IMR-90 (cell line): ENCODE measurements around the gene MRPL52. TPM values are rescaled to one million over a fixed set of nuclear protein-coding genes. Genes with fewer than 3 reads are reported as not detected.

Experiments used
- ATAC-seq: fragments of 200-7000 bp; cut with Tn5 transposase; 2 replicates; pipeline ENCODE4 v1.9.1; 2020; ENCODE audit warnings: low read depth, mild to moderate bottlenecking, moderate library complexity
- BruUV-seq: library from RNA; stranded (reverse); fragments of 400-500 nt; replicated peaks from 2 replicates; lab custom pipeline; 2021; lab: Mats Ljungman, UMichigan
- CTCF ChIA-PET: fragments of 300-600 bp; formaldehyde crosslinking; extraction: SDS; loops from one replicate; lab custom pipeline; 2021; ENCODE audit warnings: antibody characterized with exemption; lab: Yijun Ruan, JAX
- POLR2A ChIA-PET: fragments of 300-600 bp; sonication (Branson Sonifier 250); formaldehyde crosslinking; loops from one replicate; lab custom pipeline; 2022; ENCODE audit warnings: antibody characterized with exemption; ENCODE audit not compliant: unreplicated experiment; lab: Charles Lee
- DNase-seq: peaks from one replicate; pipeline ENCODE4 v3.0.0; 2013
- H2AFZ ChIP-seq: replicated peaks from 2 replicates; pipeline ENCODE3; 2013; ENCODE audit warnings: low read length, mild to moderate bottlenecking; ENCODE audit not compliant: poor library complexity
- H2AK5ac ChIP-seq: 2 replicates; pipeline ENCODE4 v1.6.1; 2013; ENCODE audit warnings: low read depth, low read length, inconsistent platforms
- H2AK9ac ChIP-seq: replicated peaks from 2 replicates; pipeline ENCODE3; 2013; ENCODE audit warnings: mild to moderate bottlenecking, low read depth, low read length, moderate library complexity; ENCODE audit not compliant: poor library complexity
- H2BK120ac ChIP-seq: 2 replicates; pipeline ENCODE4 v1.6.1; 2013; ENCODE audit warnings: low read depth, low read length, inconsistent platforms
- H2BK15ac ChIP-seq: 3 replicates; pipeline ENCODE4 v1.6.1; 2013; ENCODE audit warnings: low read depth, low read length, inconsistent platforms
- H2BK20ac ChIP-seq: 2 replicates; pipeline ENCODE4 v1.6.1; 2013; ENCODE audit warnings: low read depth, mild to moderate bottlenecking, inconsistent platforms, low read length, moderate library complexity
- H2BK5ac ChIP-seq: 2 replicates; pipeline ENCODE4 v1.6.1; 2013; ENCODE audit warnings: mild to moderate bottlenecking, low read depth, low read length, inconsistent platforms; ENCODE audit not compliant: poor library complexity, severe bottlenecking
- H3K14ac ChIP-seq: replicated peaks from 2 replicates; pipeline ENCODE4 v1.6.1; 2013; ENCODE audit warnings: low read depth, low read length, inconsistent platforms
- H3K18ac ChIP-seq: 2 replicates; pipeline ENCODE4 v1.6.1; 2013; ENCODE audit warnings: low read depth, low read length, control low read depth
- H3K23ac ChIP-seq: 2 replicates; pipeline ENCODE4 v1.6.1; 2013; ENCODE audit warnings: low read depth, low read length, inconsistent platforms
- H3K27ac ChIP-seq: 2 replicates; pipeline ENCODE4 v1.5.1; 2013; ENCODE audit warnings: mild to moderate bottlenecking, control low read depth, low read length; ENCODE audit not compliant: insufficient read depth
- H3K27me3 ChIP-seq: 2 replicates; pipeline ENCODE4 v1.6.1; 2013; ENCODE audit warnings: low read length; ENCODE audit not compliant: control insufficient read depth, insufficient read depth
- H3K36me3 ChIP-seq: 2 replicates; pipeline ENCODE4 v1.6.1; 2013; ENCODE audit warnings: low read length, mixed read lengths; ENCODE audit not compliant: control insufficient read depth, insufficient read depth
- H3K4ac ChIP-seq: 2 replicates; pipeline ENCODE4 v1.6.1; 2013; ENCODE audit warnings: low read depth, low read length, inconsistent platforms
- H3K4me1 ChIP-seq: 2 replicates; pipeline ENCODE4 v1.6.1; 2013; ENCODE audit warnings: low read length, mixed read lengths; ENCODE audit not compliant: control insufficient read depth, insufficient read depth
- H3K4me2 ChIP-seq: 2 replicates; pipeline ENCODE4 v1.6.1; 2013; ENCODE audit warnings: low read depth, mild to moderate bottlenecking, control low read depth, low read length, moderate library complexity
- H3K4me3 ChIP-seq: 2 replicates; pipeline ENCODE4 v1.5.1; 2013; ENCODE audit warnings: low read depth, mild to moderate bottlenecking, control low read depth, low read length, moderate library complexity; ENCODE audit not compliant: insufficient read depth
- H3K56ac ChIP-seq: 2 replicates; pipeline ENCODE4 v1.6.1; 2013; ENCODE audit warnings: low read length, inconsistent platforms; ENCODE audit not compliant: insufficient read depth; ENCODE audit errors: extremely low read depth
- H3K79me1 ChIP-seq, 2 experiments: 2 replicates each; pipeline ENCODE4 v1.6.1; 2013; ENCODE audit warnings: low read length in 2 of 2, inconsistent platforms in 1 of 2, low read depth in 1 of 2
- H3K9ac ChIP-seq: 2 replicates; pipeline ENCODE4 v1.6.1; 2013; ENCODE audit warnings: low read depth, low read length, control low read depth
- H3K9me1 ChIP-seq: 2 replicates; pipeline ENCODE4 v1.6.1; 2013; ENCODE audit warnings: low read length, inconsistent platforms; ENCODE audit not compliant: insufficient read depth
- H3K9me3 ChIP-seq: 2 replicates; pipeline ENCODE4 v1.6.1; 2013; ENCODE audit warnings: low read length; ENCODE audit not compliant: control insufficient read depth, insufficient read depth
- H4K20me1 ChIP-seq: 2 replicates; pipeline ENCODE4 v1.6.1; 2013; ENCODE audit warnings: low read length, inconsistent platforms; ENCODE audit not compliant: insufficient read depth
- H4K5ac ChIP-seq: 2 replicates; pipeline ENCODE4 v1.6.1; 2013; ENCODE audit warnings: mild to moderate bottlenecking, low read depth, low read length, control low read depth
- H4K8ac ChIP-seq, 2 experiments: 2 replicates each; pipeline ENCODE4 v1.6.1; 2013; ENCODE audit warnings: low read depth in 2 of 2, low read length in 2 of 2, control low read depth in 1 of 2, inconsistent platforms in 1 of 2
- H4K91ac ChIP-seq: 2 replicates; pipeline ENCODE4 v1.6.1; 2013; ENCODE audit warnings: low read depth, low read length, inconsistent platforms; ENCODE audit not compliant: insufficient read depth
- CEBPB ChIP-seq: IDR thresholded peaks from 2 replicates; pipeline ENCODE4 v1.6.1; 2012; ENCODE audit warnings: low read depth, low read length, improper control_type of control experiment
- RFX5 ChIP-seq: IDR thresholded peaks from 2 replicates; pipeline ENCODE4 v1.8.0; 2012; ENCODE audit warnings: low read depth, mild to moderate bottlenecking, low read length, moderate library complexity
- WGBS, 2 experiments: methylation state at CpG; one replicate each; pipeline versions ENCODE4 v1.1.5 to v1.1.7; 2013; ENCODE audit warnings: missing lambda C conversion rate in 2 of 2; ENCODE audit not compliant: insufficient read length in 1 of 2; ENCODE audit errors: extremely low coverage in 2 of 2; 5-methylcytosine and 5-hydroxymethylcytosine counted together
- dilution Hi-C: fragments of 300-500 bp; cut with HindIII; formaldehyde crosslinking; loops from one replicate; pipeline ENCODE4 v1.14.3; 2018; ENCODE audit warnings: low sequenced_read_pairs; ENCODE audit not compliant: unreplicated experiment
- in situ Hi-C: fragments of 300-500 bp; cut with MboI; formaldehyde crosslinking; loops from 3 replicates; pipeline ENCODE4 v1.14.3; 2019; ENCODE audit warnings: low sequenced_read_pairs, inconsistent platforms, mixed read lengths
- intact Hi-C: fragments of 100-400 bp; cut with micrococcal nuclease; formaldehyde crosslinking; loops from 2 replicates; pipeline ENCODE4 v1.10.0; 2022
- polyA plus RNA-seq, 3 experiments: library from polyadenylated mRNA; depleted of rRNA; stranded (reverse); fragments of >200 nt; gene quantifications; 2 replicates each; pipeline ENCODE4 v1.2.3, GENCODE V29; 2012; ENCODE audit warnings: low replicate concordance in 1 of 3
- total RNA-seq: library from RNA; depleted of rRNA; stranded (reverse); fragments of >200 nt; gene quantifications from 2 replicates; pipeline ENCODE4 v1.2.3, GENCODE V29; 2012

The MRPL52 gene
- total and polyA plus RNA-seq, 2 of the 4 experiments (the other 2 are of a cell fraction): 33.1 to 51.4 TPM

- H2AFZ ChIP-seq: peak within 1 kb of the TSS; percentile 36
- peaks cover 0 to 7% of the 10 kb centered on the region in 2 experiments; a peak in 1 of 4 replicates for H3K79me1 ChIP-seq
- H2AK9ac ChIP-seq: peak within 1 kb of the TSS; percentile 35
- H4K8ac ChIP-seq: peak within 1 kb of the TSS; percentile 59 to 61; a peak in 3 of 4 replicates
- peak within 1 kb of the TSS; percentile 23; the same call in 1 of the 3 replicates for H2BK15ac ChIP-seq
- ATAC-seq: peak; percentile 9; the same call in 1 of the 2 replicates
- H2AK5ac ChIP-seq: 0 out of 2 replicates have a peak within 1 kb of the TSS, but pooled peaks have one; percentile 15
- dilution Hi-C loops (no loop called here), in situ Hi-C loops (no loop called here), intact Hi-C loops (loop anchor here (5.0 kb wide), 1 partner anchor 33 kb away; no protein-coding TSS in a partner anchor)
- H3K9ac ChIP-seq: no peak within 1 kb of the TSS
- CTCF ChIA-PET: no interaction called here
- H4K91ac ChIP-seq: no peak within 1 kb of the TSS; the same call in 1 of the 2 replicates
- no peak for DNase-seq
- peak within 1 kb of the TSS; percentile 61; the same call in 1 of the 2 replicates for H2BK120ac ChIP-seq
- H3K9me3 ChIP-seq: no peaks in the 10 kb centered on the region
- no TSS peak for BruUV-seq
- peak within 1 kb of the TSS; percentile 5; the same call in 1 of the 2 replicates for H3K27ac ChIP-seq
- peak within 1 kb of the TSS; percentile 72 for H4K5ac ChIP-seq
- no peaks in the 10 kb centered on the region for H3K36me3 ChIP-seq
- H3K56ac ChIP-seq: no peak within 1 kb of the TSS
- peak within 1 kb of the TSS; percentile 32; the same call in 1 of the 2 replicates for H3K4me2 ChIP-seq
- no peak within 1 kb of the TSS for H2BK20ac ChIP-seq
- no peak within 1 kb of the TSS for H2BK5ac ChIP-seq
- H3K9me1 ChIP-seq: peaks cover 21% of the 10 kb centered on the region
- H3K4me1 ChIP-seq: peaks cover 27% of the 10 kb centered on the region
- POLR2A ChIA-PET: no interaction called here
- peak within 1 kb of the TSS; percentile 4; the same call in 1 of the 2 replicates for H3K23ac ChIP-seq
- H3K4me3 ChIP-seq: no peak within 1 kb of the TSS
- peak within 1 kb of the TSS; percentile 38 for H3K4ac ChIP-seq
- no peaks in the 10 kb centered on the region for H4K20me1 ChIP-seq
- H3K18ac ChIP-seq: peak within 1 kb of the TSS; percentile 39; the same call in 1 of the 2 replicates
- WGBS, 2 experiments: 69% methylated on average over 5 of the region's 10 CpGs; no CpG with 5 or more reads in 1 of the 2 experiments
- H3K14ac ChIP-seq: no peak within 1 kb of the TSS; the same call in 1 of the 2 replicates
- no peaks in the 10 kb centered on the region for H3K27me3 ChIP-seq
- TF ChIP-seq CEBPB (0 out of 2 replicates have a peak, but pooled peaks have one; percentile 17), RFX5 (no peak)
These were observed 14.6 kb upstream of the MRPL52 start, which contains the start of gene SLC7A7 for GRCh38 chr14:22814941-22815713. Gene SLC7A7 (minus strand): TSS chr14:22815435. CDS start chr14:22813398, 2,037 bp downstream.
